HepG2 (cell line): ENCODE results near the gene TLR9. TPM values are rescaled to one million over a fixed set of nuclear protein-coding genes. Genes with fewer than 3 reads are reported as not detected.

Experiments used
- ATAC-seq: fragments of 200-7000 bp; cut with Tn5 transposase; 3 replicates; pipeline ENCODE4 v1.9.1; 2020; ENCODE audit warnings: mild to moderate bottlenecking, moderate library complexity
- BruUV-seq: library from RNA; stranded (reverse); fragments of 400-500 nt; replicated peaks from 2 replicates; lab custom pipeline; 2021; lab: Mats Ljungman, UMichigan
- CTCF ChIA-PET: fragments of 300-600 bp; formaldehyde crosslinking; extraction: SDS; loops from one replicate; lab custom pipeline; 2021; ENCODE audit warnings: low total read pairs, inconsistent platforms, low intra/inter-chr PET ratio; lab: Yijun Ruan, JAX
- POLR2A ChIA-PET: fragments of 350-600 bp; sonication (Branson Sonifier 250); formaldehyde crosslinking; loops from one replicate; lab custom pipeline; 2020; ENCODE audit warnings: antibody characterized with exemption, inconsistent platforms; lab: Yijun Ruan, JAX
- DNase-seq: peaks from one replicate; pipeline ENCODE4 v3.0.0-alpha.2; 2015; ENCODE audit warnings: low spot score
- FAIRE-seq: peaks from 3 replicates; lab custom pipeline; 2011; peaks lifted over from hg19 to GRCh38; lab: Jason Lieb, UNC
- H2AFZ ChIP-seq: one replicate; pipeline ENCODE4 v1.6.1; 2011; ENCODE audit warnings: low read length, inconsistent platforms
- H3K27ac ChIP-seq: fragments of 300-600 bp; 3 replicates; pipeline ENCODE4 v1.8.0; 2011; ENCODE audit warnings: mixed run types, mild to moderate bottlenecking, mixed read lengths, low read length, inconsistent platforms; ENCODE audit not compliant: insufficient read depth; ENCODE audit errors: extremely low read length
- H3K27me3 ChIP-seq, 2 experiments: fragments of 200-600 bp in 1 of 2; 2 replicates in 1 of 2; 3 replicates in 1 of 2; pipeline versions ENCODE4 v1.6.0 to v1.8.0; 2011; ENCODE audit warnings: low read length in 2 of 2, mild to moderate bottlenecking in 2 of 2, moderate library complexity in 2 of 2, inconsistent platforms in 1 of 2; ENCODE audit not compliant: insufficient read depth in 2 of 2, control insufficient read depth in 1 of 2
- H3K36me3 ChIP-seq, 2 experiments: fragments of 200-600 bp in 1 of 2; replicated peaks in 1 of 2; 2 replicates in 1 of 2; 3 replicates in 1 of 2; pipeline versions ENCODE4 v1.5.1 to v1.8.0; 2011; ENCODE audit warnings: low read length in 2 of 2, inconsistent platforms in 1 of 2; ENCODE audit not compliant: insufficient read depth in 2 of 2, control insufficient read depth in 1 of 2
- H3K4me1 ChIP-seq: 2 replicates; pipeline ENCODE4 v1.5.1; 2012; ENCODE audit warnings: low read length, inconsistent platforms; ENCODE audit not compliant: insufficient read depth
- H3K4me2 ChIP-seq: 2 replicates; pipeline ENCODE4 v1.6.0; 2011; ENCODE audit warnings: low read depth, low read length, inconsistent platforms
- H3K4me3 ChIP-seq, 3 experiments: fragments of 200-600 bp in 1 of 3; sonication (generic), shearing (Covaris generic) in 1 of 3; replicated peaks in 1 of 3; 2 replicates each; pipeline ENCODE4 v1.5.1; 2011 to 2016; ENCODE audit warnings: low read length in 3 of 3, inconsistent platforms in 2 of 3, low read depth in 2 of 3, mild to moderate bottlenecking in 2 of 3, control low read depth in 1 of 3, mixed read lengths in 1 of 3; ENCODE audit not compliant: insufficient read depth in 1 of 3
- H3K79me2 ChIP-seq: one replicate; pipeline ENCODE4 v1.6.1; 2011; ENCODE audit warnings: low read length, inconsistent platforms; ENCODE audit not compliant: insufficient read depth
- H3K9ac ChIP-seq: 2 replicates; pipeline ENCODE4 v1.6.0; 2011; ENCODE audit warnings: mild to moderate bottlenecking, low read depth, low read length, inconsistent platforms; ENCODE audit not compliant: insufficient read depth
- H3K9me3 ChIP-seq: 2 replicates; pipeline ENCODE4 v1.5.1; 2012; ENCODE audit warnings: mild to moderate bottlenecking, low read length
- H4K20me1 ChIP-seq: 2 replicates; pipeline ENCODE4 v1.6.0; 2011; ENCODE audit warnings: inconsistent platforms, mild to moderate bottlenecking, low read length, moderate library complexity; ENCODE audit not compliant: insufficient read depth
- HNRNPLL ChIP-seq: fragments of 200-400 bp; formaldehyde crosslinking; IDR thresholded peaks from 2 replicates; pipeline ENCODE4 v1.6.1; 2017; ENCODE audit warnings: mild to moderate bottlenecking, low read depth, low read length; ENCODE audit not compliant: poor library complexity, severe bottlenecking
- HOXD1 ChIP-seq: sonication (generic); formaldehyde crosslinking; IDR thresholded peaks from 2 replicates; pipeline ENCODE4 v1.5.0; 2020; ENCODE audit warnings: missing genetic modification reagents
- MXD1 ChIP-seq: sonication (generic); formaldehyde crosslinking; IDR thresholded peaks from 2 replicates; pipeline ENCODE4 v1.4.0; 2020; ENCODE audit warnings: mild to moderate bottlenecking, missing genetic modification reagents
- PRPF4 ChIP-seq: fragments of 200-400 bp; formaldehyde crosslinking; IDR thresholded peaks from 2 replicates; pipeline ENCODE4 v1.6.1; 2016; ENCODE audit warnings: low read length, low read depth; ENCODE audit not compliant: poor library complexity, severe bottlenecking
- TBX3 ChIP-seq: fragments of 450-650 bp; IDR thresholded peaks from 2 replicates; pipeline ENCODE4 v1.6.1; 2017; ENCODE audit warnings: antibody characterized with exemption, mild to moderate bottlenecking, inconsistent platforms, borderline replicate concordance
- ZBTB7A ChIP-seq: sonication (generic); formaldehyde crosslinking; IDR thresholded peaks from 2 replicates; pipeline ENCODE4 v1.8.0; 2022; ENCODE audit warnings: mild to moderate bottlenecking, missing genetic modification reagents
- ZNF354B ChIP-seq: sonication (generic); formaldehyde crosslinking; IDR thresholded peaks from 2 replicates; pipeline ENCODE4 v1.8.0; 2022; ENCODE audit warnings: mild to moderate bottlenecking, missing genetic modification reagents
- WGBS: methylation state at CpG from one replicate; pipeline ENCODE4 v1.1.6; 2017; ENCODE audit warnings: low lambda C conversion rate; 5-methylcytosine and 5-hydroxymethylcytosine counted together
- in situ Hi-C: cut with HindIII; loops from 2 replicates; pipeline ENCODE4 v1.10.0; 2017; ENCODE audit warnings: low pct_unique_long_range_greater_than_20kb; ENCODE audit not compliant: extremely low pct_ligation_motif_present
- intact Hi-C: fragments of 100-400 bp; cut with micrococcal nuclease; formaldehyde crosslinking; loops from one replicate; pipeline ENCODE4 v1.10.0; 2022; ENCODE audit not compliant: unreplicated experiment
- polyA plus RNA-seq, 8 experiments: library from polyadenylated mRNA; depleted of rRNA in 3 of 8; stranded (reverse) in 7 of 8; unstranded in 1 of 8; fragments of >200 nt; fragmentation: Illumina TruSeq in 4 of 8; extraction: Trizol in 4 of 8; gene quantifications; 2 replicates each; pipeline versions ENCODE4 v1.2.1 to v1.2.3, GENCODE V29; 2011 to 2016; ENCODE audit warnings: low read depth in 4 of 8, missing spikeins in 1 of 8, mixed read lengths in 1 of 8; ENCODE audit not compliant: insufficient read depth in 1 of 8
- total RNA-seq, 5 experiments: library from RNA; depleted of rRNA; stranded (reverse); fragments of >200 nt; fragmentation: Illumina TruSeq; extraction: Trizol; gene quantifications; 2 replicates each; pipeline ENCODE4 v1.2.3, GENCODE V29; 2016; ENCODE audit warnings: low read depth in 1 of 5

Gene TLR9
- total and polyA plus RNA-seq, 2 of the 13 experiments (the other 11 are each of a cell fraction or from before 2014, with no cell fraction given), result not detected

- Histone ChIP-seq H3K9ac (no peak overlapping the region), H3K9me3 (no peaks in the 10 kb centered on the region), H3K36me3 (peaks cover 0 to 4% of the 10 kb centered on the region in 2 experiments; a peak in 1 of 5 replicates), H3K4me3 (no peak overlapping the region), H3K79me2 (peaks cover 11% of the 10 kb centered on the region), H3K27me3 (peaks cover 0 to 8% of the 10 kb centered on the region in 2 experiments; a peak in 1 of 5 replicates), H2AFZ (no peak overlapping the region), H3K4me2 (no peak overlapping the region), H3K27ac (no peak overlapping the region), H4K20me1 (no peaks in the 10 kb centered on the region), H3K4me1 (peaks cover 45% of the 10 kb centered on the region)
- ChIA-PET POLR2A (no interaction called here), CTCF (no interaction called here)
- 78% methylated on average over 11 of the region's 14 CpGs for WGBS
- intact Hi-C loops, result no loop called here
- no TSS peak for BruUV-seq
- in situ Hi-C loops, result no loop called here
- DNase-seq, result no peak
- ATAC-seq, result no peak
- FAIRE-seq, result no peak
- no peak for TF ChIP-seq MXD1 (CRISPR knock-in tag)
- no peak for TF ChIP-seq PRPF4
- TF ChIP-seq, all 625 proteins: peak for 0
These were observed 30.8 kb downstream of the TLR9 start for GRCh38 chr3:52194485-52195290.

GRCh38 chr3:52193065-52193464 lies 32.4 kb downstream of the TLR9 start:
- in situ Hi-C loops, result no loop called here
- H4K20me1 ChIP-seq, result no peaks in the 10 kb centered on the region
- H3K9ac ChIP-seq, result no peak overlapping the region
- no peaks in the 10 kb centered on the region for H3K9me3 ChIP-seq
- peaks cover 48% of the 10 kb centered on the region for H3K4me1 ChIP-seq
- intact Hi-C loops, result no loop called here
- CTCF ChIA-PET, result no interaction called here
- no peak overlapping the region for H3K27ac ChIP-seq
- DNase-seq, result no peak
- BruUV-seq, result no TSS peak
- H3K4me2 ChIP-seq, result no peak overlapping the region
- WGBS, result 83% methylated on average over 9 of the region's 18 CpGs
- no peak for FAIRE-seq
- no peaks in the 10 kb centered on the region for H3K79me2 ChIP-seq
- H2AFZ ChIP-seq, result no peak overlapping the region
- H3K36me3 ChIP-seq, result no peaks in the 10 kb centered on the region
- peaks cover 0 to 8% of the 10 kb centered on the region in 2 experiments; a peak in 1 of 5 replicates for H3K27me3 ChIP-seq
- POLR2A ChIA-PET, result no interaction called here
- ATAC-seq, result no peak
- no peak overlapping the region for H3K4me3 ChIP-seq
- TF ChIP-seq TBX3 (no peak), MXD1 (CRISPR knock-in tag) (no peak), ZNF354B (CRISPR knock-in tag) (no peak), HOXD1 (no peak), HNRNPLL (no peak), ZBTB7A (CRISPR knock-in tag) (no peak)
